CD14-positive monocyte (primary cell): ENCODE data around the gene FAF2. TPM values are rescaled to one million over a fixed set of nuclear protein-coding genes. Genes with fewer than 3 reads are reported as not detected.

Experiments used
- DNase-seq, 3 donors: peaks; one replicate each; pipeline ENCODE4 v3.0.0-alpha.2; 2011 to 2022
- H2AFZ ChIP-seq: 2 replicates; pipeline ENCODE4 v1.6.0; 2012; ENCODE audit warnings: mild to moderate bottlenecking, low read depth, low read length, inconsistent platforms; ENCODE audit not compliant: insufficient read depth, poor library complexity, severe bottlenecking
- H3K27ac ChIP-seq, 2 donors: 1 replicate in 1 of 2; 2 replicates in 1 of 2; pipeline ENCODE4 v1.5.1; 2012 to 2013; ENCODE audit warnings: low read length in 2 of 2, control low read depth in 1 of 2, inconsistent platforms in 1 of 2, low read depth in 1 of 2, mild to moderate bottlenecking in 1 of 2
- H3K27me3 ChIP-seq, 2 donors: one replicate each; pipeline versions ENCODE4 v1.6.0 to v1.6.1; 2011 to 2013; ENCODE audit warnings: low read length in 2 of 2; ENCODE audit not compliant: control insufficient read depth in 2 of 2, insufficient read depth in 2 of 2
- H3K36me3 ChIP-seq, 2 donors: replicated peaks in 1 of 2; 1 replicate in 1 of 2; 2 replicates in 1 of 2; pipeline versions ENCODE4 v1.5.1 to v1.6.1; 2012 to 2013; ENCODE audit warnings: low read length in 2 of 2, control low read depth in 1 of 2, inconsistent platforms in 1 of 2, mild to moderate bottlenecking in 1 of 2; ENCODE audit not compliant: insufficient read depth in 2 of 2, control insufficient read depth in 1 of 2
- H3K4me1 ChIP-seq, 2 donors: 1 replicate in 1 of 2; 2 replicates in 1 of 2; pipeline versions ENCODE4 v1.5.1 to v1.6.1; 2012 to 2013; ENCODE audit warnings: low read length in 2 of 2, control low read depth in 1 of 2, inconsistent platforms in 1 of 2, mild to moderate bottlenecking in 1 of 2, moderate library complexity in 1 of 2; ENCODE audit not compliant: insufficient read depth in 2 of 2, control insufficient read depth in 1 of 2
- H3K4me2 ChIP-seq: replicated peaks from 2 replicates; pipeline ENCODE3; 2012; ENCODE audit warnings: low read length, moderate library complexity, mild to moderate bottlenecking; ENCODE audit not compliant: poor library complexity, severe bottlenecking; ENCODE audit errors: extremely low read depth
- H3K4me3 ChIP-seq, 3 experiments: fragments of 200-600 bp in 1 of 3; sonication (generic) in 1 of 3; replicated peaks in 1 of 3; 1 replicate in 2 of 3; 2 replicates in 1 of 3; pipeline ENCODE4 v1.5.1; 2011 to 2013; ENCODE audit warnings: low read length in 3 of 3, mild to moderate bottlenecking in 3 of 3, control low read depth in 2 of 3, low read depth in 2 of 3, inconsistent platforms in 1 of 3, moderate library complexity in 1 of 3
- H3K79me2 ChIP-seq: 2 replicates; pipeline ENCODE4 v1.6.0; 2012; ENCODE audit warnings: mild to moderate bottlenecking, control low read depth, inconsistent platforms, low read length, moderate library complexity; ENCODE audit not compliant: insufficient read depth
- H3K9ac ChIP-seq: 2 replicates; pipeline ENCODE4 v1.6.0; 2017; ENCODE audit warnings: low read length, mild to moderate bottlenecking; ENCODE audit not compliant: insufficient read depth, poor library complexity, severe bottlenecking
- H3K9me3 ChIP-seq, 2 donors: replicated peaks in 1 of 2; 1 replicate in 1 of 2; 2 replicates in 1 of 2; pipeline versions ENCODE4 v1.5.1 to v1.6.1; 2012 to 2013; ENCODE audit warnings: low read length in 2 of 2, control low read depth in 1 of 2; ENCODE audit not compliant: control insufficient read depth in 1 of 2, insufficient read depth in 1 of 2
- H4K20me1 ChIP-seq: 2 replicates; pipeline ENCODE4 v1.6.0; 2012; ENCODE audit warnings: mild to moderate bottlenecking, low read length, control low read depth, moderate library complexity; ENCODE audit not compliant: insufficient read depth
- H3K27ac Mint-ChIP-seq, 7 donors: one replicate each; pipeline ENCODE4 v1.8.0; 2020; ENCODE audit warnings: mild to moderate bottlenecking in 7 of 7, mixed read lengths in 7 of 7, moderate library complexity in 6 of 7, inconsistent platforms in 2 of 7
- H3K27me3 Mint-ChIP-seq, 3 donors: one replicate each; pipeline ENCODE4 v1.8.0; 2021 to 2022; ENCODE audit warnings: low read depth in 3 of 3, mild to moderate bottlenecking in 3 of 3, mixed read lengths in 3 of 3, moderate library complexity in 3 of 3, inconsistent platforms in 1 of 3
- H3K36me3 Mint-ChIP-seq, 2 donors: one replicate each; pipeline ENCODE4 v1.8.0; 2020; ENCODE audit warnings: mixed read lengths in 2 of 2, inconsistent platforms in 1 of 2, mild to moderate bottlenecking in 1 of 2
- H3K4me1 Mint-ChIP-seq: one replicate; pipeline ENCODE4 v1.8.0; 2020; ENCODE audit warnings: mild to moderate bottlenecking, mixed read lengths
- H3K4me3 Mint-ChIP-seq, 2 donors: one replicate each; pipeline ENCODE4 v1.8.0; 2020; ENCODE audit warnings: mild to moderate bottlenecking in 2 of 2, mixed read lengths in 2 of 2, moderate library complexity in 1 of 2
- H3K9me3 Mint-ChIP-seq, 7 donors: one replicate each; pipeline ENCODE4 v1.8.0; 2020 to 2022; ENCODE audit warnings: mixed read lengths in 7 of 7, mild to moderate bottlenecking in 6 of 7, moderate library complexity in 6 of 7, inconsistent platforms in 2 of 7
- WGBS: methylation state at CpG from one replicate; pipeline ENCODE4 v1.1.5; 2013; ENCODE audit warnings: missing lambda C conversion rate; ENCODE audit not compliant: insufficient coverage; 5-methylcytosine and 5-hydroxymethylcytosine counted together
- intact Hi-C, 2 donors: fragments of 100-400 bp; cut with micrococcal nuclease; formaldehyde crosslinking; loops; one replicate each; pipeline versions ENCODE4 v1.15.0 to v1.15.1; 2023
- polyA plus RNA-seq, 3 donors: library from polyadenylated mRNA; depleted of rRNA in 1 of 3; unstranded in 2 of 3; stranded (reverse) in 1 of 3; fragments of 300-500 nt in 2 of 3; fragments of >200 nt in 1 of 3; fragmentation: Illumina TruSeq in 2 of 3; gene quantifications; 1 replicate in 2 of 3; 2 replicates in 1 of 3; pipeline ENCODE4 v1.2.3, GENCODE V29; 2012 to 2021
- TF ChIP-seq, protein P1 (sequence below): fragments of 200-600 bp; IDR thresholded peaks from one replicate; pipeline ENCODE4 v1.8.0; 2022; ENCODE audit warnings: antibody characterized with exemption, mild to moderate bottlenecking

The FAF2 gene
- polyA plus RNA-seq, 3 donors = 11.5 to 14.8 (median 12.2) TPM

DNA sequence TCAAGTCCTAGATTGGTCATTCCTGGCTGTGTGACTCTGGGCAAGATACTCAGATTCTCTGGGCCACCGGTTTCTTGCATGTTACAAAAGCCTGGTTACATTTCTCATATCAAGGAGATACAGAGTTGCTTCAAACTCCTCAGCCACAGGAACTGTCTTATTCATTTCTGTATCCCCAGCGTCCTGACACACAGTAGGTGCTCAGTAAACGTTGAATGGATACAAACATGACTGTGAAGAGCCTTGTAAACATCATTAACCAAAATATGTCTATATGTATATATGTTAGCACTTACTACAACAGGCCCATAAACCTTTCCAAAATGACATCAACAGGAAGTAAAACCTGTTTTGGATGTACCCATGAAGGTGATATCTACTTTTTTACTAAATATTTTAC lies 33.5 kb upstream of the FAF2 start:
- peaks cover 36% of the 10 kb centered on the region for H3K79me2 ChIP-seq

DNA sequence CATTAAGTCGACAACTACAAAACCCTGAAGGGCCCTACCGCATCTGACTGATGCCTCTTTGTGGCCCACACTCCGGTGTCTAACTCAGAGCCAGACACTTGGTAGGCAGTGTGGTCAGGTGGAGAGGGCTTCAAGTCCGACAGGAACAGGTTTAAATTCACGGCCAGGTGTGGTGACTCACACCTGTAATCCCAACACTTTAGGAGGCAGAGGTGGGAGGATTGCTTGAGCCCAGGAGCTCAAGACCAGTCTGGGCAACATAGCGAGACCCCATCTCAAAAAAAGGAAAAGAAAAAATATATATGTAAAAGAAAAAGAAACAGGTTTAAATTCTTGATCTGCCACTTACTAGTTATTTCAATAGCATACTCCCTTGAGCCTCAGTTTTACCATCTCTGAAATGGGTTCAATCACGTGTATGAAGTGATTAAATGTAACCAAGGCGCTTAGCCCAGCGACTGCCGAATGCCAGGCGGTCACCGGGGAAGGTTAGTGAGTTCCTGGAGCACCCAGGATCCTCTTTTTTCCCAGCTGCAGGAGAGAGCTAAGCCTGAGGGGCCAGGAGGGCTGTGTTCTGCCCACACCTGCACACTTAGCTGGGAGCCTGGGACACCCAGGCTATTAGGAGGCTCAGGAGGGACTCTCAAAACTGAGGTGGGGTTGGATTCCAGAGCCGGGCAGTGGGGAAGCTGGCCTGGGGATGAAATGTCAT lies 32.8 kb upstream of the FAF2 start:
- peak overlapping the region; percentile 85 for H3K4me2 ChIP-seq
- Mint-ChIP-seq H3K4me1 (peaks cover 48% of the 10 kb centered on the region), H3K27ac (peak overlapping the region; percentile 14 to 85 (median 63)), H3K36me3 (peaks cover 11 to 20% of the 10 kb centered on the region in 2 donors), H3K27me3 (peaks cover 2 to 5% (median 2%) of the 10 kb centered on the region in 3 donors), H3K9me3 (no peaks in the 10 kb centered on the region), H3K4me3 (peak overlapping the region; percentile 79 to 87)
- no peaks in the 10 kb centered on the region for H3K9me3 ChIP-seq
- H3K36me3 ChIP-seq = peaks cover 5 to 12% of the 10 kb centered on the region in 2 donors
- peak overlapping the region; percentile 95 for H3K9ac ChIP-seq
- DNase-seq = no peak
- TF ChIP-seq, protein P1, sequence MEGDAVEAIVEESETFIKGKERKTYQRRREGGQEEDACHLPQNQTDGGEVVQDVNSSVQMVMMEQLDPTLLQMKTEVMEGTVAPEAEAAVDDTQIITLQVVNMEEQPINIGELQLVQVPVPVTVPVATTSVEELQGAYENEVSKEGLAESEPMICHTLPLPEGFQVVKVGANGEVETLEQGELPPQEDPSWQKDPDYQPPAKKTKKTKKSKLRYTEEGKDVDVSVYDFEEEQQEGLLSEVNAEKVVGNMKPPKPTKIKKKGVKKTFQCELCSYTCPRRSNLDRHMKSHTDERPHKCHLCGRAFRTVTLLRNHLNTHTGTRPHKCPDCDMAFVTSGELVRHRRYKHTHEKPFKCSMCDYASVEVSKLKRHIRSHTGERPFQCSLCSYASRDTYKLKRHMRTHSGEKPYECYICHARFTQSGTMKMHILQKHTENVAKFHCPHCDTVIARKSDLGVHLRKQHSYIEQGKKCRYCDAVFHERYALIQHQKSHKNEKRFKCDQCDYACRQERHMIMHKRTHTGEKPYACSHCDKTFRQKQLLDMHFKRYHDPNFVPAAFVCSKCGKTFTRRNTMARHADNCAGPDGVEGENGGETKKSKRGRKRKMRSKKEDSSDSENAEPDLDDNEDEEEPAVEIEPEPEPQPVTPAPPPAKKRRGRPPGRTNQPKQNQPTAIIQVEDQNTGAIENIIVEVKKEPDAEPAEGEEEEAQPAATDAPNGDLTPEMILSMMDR = no peak
- peaks cover 36% of the 10 kb centered on the region for H3K79me2 ChIP-seq
- peak overlapping the region; percentile 85 for H2AFZ ChIP-seq
- intact Hi-C loops = loop anchor here (5.0 to 10.0 kb wide), 3 partner anchors 119 to 1719 kb away; partner anchors contain the start of genes RMND5B (in 1 of the 2) and RNF44 (in 1 of the 2)
- peak overlapping the region; percentile 65 to 92 (median 76) for H3K4me3 ChIP-seq
- peaks cover 16 to 23% of the 10 kb centered on the region in 2 donors for H3K4me1 ChIP-seq
- H3K27ac ChIP-seq = peak overlapping the region; percentile 20 to 85
- H4K20me1 ChIP-seq = peaks cover 23% of the 10 kb centered on the region
- no peaks in the 10 kb centered on the region for H3K27me3 ChIP-seq
- 90% methylated on average over 6 of the region's 13 CpGs for WGBS

More for the DNA sequence above, 33.5 kb upstream of the FAF2 start:
- Histone ChIP-seq H3K4me1 (peaks cover 16 to 23% of the 10 kb centered on the region in 2 donors), H3K4me2 (no peak overlapping the region), H4K20me1 (peaks cover 24% of the 10 kb centered on the region), H3K9ac (no peak overlapping the region), H2AFZ (no peak overlapping the region), H3K27me3 (no peaks in the 10 kb centered on the region), H3K9me3 (no peaks in the 10 kb centered on the region), H3K4me3 (peak overlapping the region in 1 of 3 experiments; percentile 92), H3K27ac (no peak overlapping the region), H3K36me3 (peaks cover 10 to 18% of the 10 kb centered on the region in 2 donors)
- TF ChIP-seq, protein P1 = no peak
- WGBS = no CpG with 5 or more reads among the region's 3 CpGs
- no peak overlapping the region for H3K4me3 Mint-ChIP-seq
- peak overlapping the region in 2 of 7 donors; percentile 58 to 68 for H3K27ac Mint-ChIP-seq
- no peaks in the 10 kb centered on the region for H3K9me3 Mint-ChIP-seq
- no peak for DNase-seq
- H3K4me1 Mint-ChIP-seq = peaks cover 48% of the 10 kb centered on the region
- peaks cover 18 to 24% of the 10 kb centered on the region in 2 donors for H3K36me3 Mint-ChIP-seq
- intact Hi-C loops = loop anchor here (5.0 to 10.0 kb wide), 3 partner anchors 120 to 1720 kb away; partner anchors contain the start of genes RMND5B (in 1 of the 2) and RNF44 (in 1 of the 2)
- peaks cover 2 to 5% (median 2%) of the 10 kb centered on the region in 3 donors for H3K27me3 Mint-ChIP-seq
